Body of pancreas (tissue), 4 donors: ENCODE measurements around the gene GALNTL6. TPM values are rescaled to one million over a fixed set of nuclear protein-coding genes. Genes with fewer than 3 reads are reported as not detected.

Source experiments
- ATAC-seq: fragments of 150-250 bp; one replicate; pipeline ENCODE4 v1.9.1; 2016
- DNase-seq, 4 donors: peaks; one replicate each; pipeline ENCODE4 v3.0.0-alpha.2; 2019
- H3K27ac ChIP-seq, 4 donors: fragments of 200-600 bp; sonication (generic); 1 replicate in 3 of 4; 2 replicates in 1 of 4; pipeline versions ENCODE4 v1.5.1 to v1.6.1; 2016 to 2019; ENCODE audit warnings: mild to moderate bottlenecking in 1 of 4, mixed read lengths in 1 of 4, moderate library complexity in 1 of 4
- H3K27me3 ChIP-seq, 2 donors: fragments of 200-600 bp; sonication (generic); one replicate each; pipeline ENCODE4 v1.6.0; 2016; ENCODE audit warnings: mild to moderate bottlenecking in 1 of 2
- H3K36me3 ChIP-seq, 2 donors: fragments of 200-600 bp; sonication (generic); replicated peaks in 1 of 2; 2 replicates each; pipeline ENCODE4 v1.5.1; 2016; ENCODE audit warnings: low read depth in 2 of 2; ENCODE audit not compliant: insufficient read depth in 1 of 2
- H3K4me1 ChIP-seq: fragments of 200-600 bp; sonication (generic); one replicate; pipeline ENCODE4 v1.6.0; 2016
- H3K4me3 ChIP-seq, 2 donors: fragments of 200-600 bp; sonication (generic); 1 replicate in 1 of 2; 2 replicates in 1 of 2; pipeline ENCODE4 v1.5.1; 2016 to 2019
- H3K9me3 ChIP-seq, 3 donors: fragments of 200-600 bp; sonication (generic); 1 replicate in 2 of 3; 2 replicates in 1 of 3; pipeline ENCODE4 v1.5.1; 2016
- CTCF ChIP-seq, 7 experiments: fragments of 450-650 bp in 4 of 7; fragments of 200-600 bp in 3 of 7; sonication (generic) in 3 of 7; IDR thresholded peaks; one replicate each; pipeline ENCODE4 v1.5.1; 2016 to 2019; ENCODE audit warnings: antibody characterized with exemption in 7 of 7
- POLR2A ChIP-seq, 3 donors: fragments of 450-650 bp; IDR thresholded peaks; one replicate each; pipeline ENCODE4 v1.6.1; 2016; ENCODE audit warnings: antibody characterized with exemption in 3 of 3, mild to moderate bottlenecking in 2 of 3
- WGBS, 2 donors: methylation state at CpG; one replicate each; pipeline ENCODE4 v1.1.5; 2017; 5-methylcytosine and 5-hydroxymethylcytosine counted together
- intact Hi-C: fragments of 100-400 bp; cut with DNase I; formaldehyde crosslinking; loops from one replicate; pipeline ENCODE4 v1.15.1; 2023
- total RNA-seq, 2 donors: library from RNA; depleted of rRNA; stranded (reverse); fragments of >200 nt; gene quantifications; one replicate each; pipeline ENCODE4 v1.1.0, GENCODE V29; 2016

Gene GALNTL6
- total RNA-seq, 2 donors from 2014 or later: 0.26 TPM; not detected in 1

DNA sequence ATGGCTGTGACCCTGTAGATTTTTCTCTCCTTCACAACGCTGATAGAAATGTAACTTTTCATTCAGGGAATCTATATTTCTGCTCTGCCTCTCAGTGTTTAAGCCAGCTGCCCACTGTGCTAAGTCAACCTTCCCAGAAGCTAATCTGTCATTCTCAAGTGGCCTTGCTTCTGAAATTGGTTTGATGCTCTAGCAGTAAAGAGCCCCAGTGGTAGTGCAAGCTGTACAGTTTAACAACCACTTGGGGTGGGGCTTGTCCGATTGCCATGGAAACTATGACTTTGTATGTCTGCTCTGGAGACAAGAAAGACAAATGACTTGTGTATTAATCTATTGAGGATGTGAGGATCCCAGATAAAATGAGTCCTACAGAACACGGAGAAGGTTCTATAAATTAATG lies 734.5 kb downstream of the GALNTL6 start:
- Histone ChIP-seq H3K36me3 (no peaks in the 10 kb centered on the region), H3K9me3 (no peaks in the 10 kb centered on the region), H3K4me1 (no peaks in the 10 kb centered on the region), H3K27ac (no peak overlapping the region), H3K4me3 (no peak overlapping the region), H3K27me3 (no peaks in the 10 kb centered on the region)
- WGBS, 2 donors: 30 to 40% methylated on average over 3 of the region's 3 CpGs
- no peak for TF ChIP-seq CTCF (IDR thresholded peaks at IDR 0.05)
- TF ChIP-seq POLR2A (IDR thresholded peaks at IDR 0.05): no peak
- DNase-seq (no peak), ATAC-seq (no peak)
- intact Hi-C loops: no loop called here

- H3K27me3 ChIP-seq: no peaks in the 10 kb centered on the region
- no peak for DNase-seq
- TF ChIP-seq CTCF (IDR thresholded peaks at IDR 0.05): no peak
- no peak for TF ChIP-seq POLR2A (IDR thresholded peaks at IDR 0.05)
- ATAC-seq: no peak
- WGBS, 2 donors: 61 to 63% methylated on average over 1 of the region's 1 CpG
- H3K4me3 ChIP-seq: no peak overlapping the region
- no peak overlapping the region for H3K27ac ChIP-seq
- H3K4me1 ChIP-seq: no peaks in the 10 kb centered on the region
- intact Hi-C loops: no loop called here
- no peaks in the 10 kb centered on the region for H3K9me3 ChIP-seq
- no peaks in the 10 kb centered on the region for H3K36me3 ChIP-seq
These were observed 740.0 kb downstream of the GALNTL6 start for GRCh38 chr4:172553216-172553615.

DNA sequence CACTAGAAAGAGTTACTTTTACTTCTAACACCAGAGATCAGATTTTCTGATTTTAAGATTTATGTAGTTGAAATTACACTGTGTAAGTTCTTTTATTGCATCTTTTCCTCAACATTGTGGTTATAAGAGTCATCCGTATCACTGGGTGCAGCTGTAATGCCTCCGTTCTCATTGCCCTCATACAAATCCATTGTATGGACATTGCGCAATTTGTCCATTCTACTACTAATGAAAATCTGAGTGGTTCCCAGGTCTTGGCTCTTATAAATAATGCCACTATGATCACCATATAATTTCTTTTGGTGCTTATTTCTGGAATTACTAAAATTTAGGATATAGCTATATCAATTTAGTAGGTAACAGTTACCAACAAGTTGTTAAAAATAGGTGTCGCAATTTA lies 741.4 kb downstream of the GALNTL6 start:
- H3K27ac ChIP-seq: no peak overlapping the region
- 87 to 91% methylated on average over 4 of the region's 4 CpGs for WGBS, 2 donors

DNA sequence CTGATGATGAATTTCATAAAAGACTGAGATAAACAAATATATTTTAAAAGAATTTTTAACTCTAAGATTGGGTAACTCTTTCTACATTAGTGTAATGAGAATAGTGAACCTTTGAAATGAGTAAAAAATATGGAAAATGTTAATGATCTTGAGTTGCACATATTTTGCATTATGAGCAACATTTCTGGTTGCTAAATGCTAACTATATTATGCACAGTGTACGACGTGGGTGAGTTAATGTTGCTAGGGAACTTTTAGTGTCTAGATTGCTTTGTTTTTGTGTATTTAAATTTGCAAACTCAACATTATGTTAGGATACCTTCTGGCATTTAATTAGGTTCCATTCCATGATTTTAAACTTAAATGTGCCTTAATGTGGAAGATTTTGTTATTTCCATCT lies 742.5 kb downstream of the GALNTL6 start:
- no peaks in the 10 kb centered on the region for H3K36me3 ChIP-seq
- no peak for DNase-seq
- intact Hi-C loops: no loop called here
- no peaks in the 10 kb centered on the region for H3K27me3 ChIP-seq
- TF ChIP-seq CTCF (IDR thresholded peaks at IDR 0.05) (no peak), POLR2A (IDR thresholded peaks at IDR 0.05) (no peak)
- H3K4me1 ChIP-seq: no peaks in the 10 kb centered on the region
- no peak overlapping the region for H3K27ac ChIP-seq
- H3K9me3 ChIP-seq: no peaks in the 10 kb centered on the region
- WGBS, 2 donors: 63 to 71% methylated on average over 2 of the region's 2 CpGs
- no peak overlapping the region for H3K4me3 ChIP-seq
- no peak for ATAC-seq

More for the DNA sequence above, 741.4 kb downstream of the GALNTL6 start:
- TF ChIP-seq POLR2A (IDR thresholded peaks at IDR 0.05) (no peak), CTCF (IDR thresholded peaks at IDR 0.05) (no peak)
- intact Hi-C loops: no loop called here
- Histone ChIP-seq H3K4me1 (no peaks in the 10 kb centered on the region), H3K27me3 (no peaks in the 10 kb centered on the region), H3K36me3 (no peaks in the 10 kb centered on the region), H3K4me3 (no peak overlapping the region), H3K9me3 (no peaks in the 10 kb centered on the region)
- DNase-seq (no peak), ATAC-seq (no peak)

- intact Hi-C loops: no loop called here
- ATAC-seq (no peak), DNase-seq (no peak)
- Histone ChIP-seq H3K27ac (no peak overlapping the region), H3K9me3 (no peaks in the 10 kb centered on the region), H3K4me1 (no peaks in the 10 kb centered on the region), H3K4me3 (no peak overlapping the region), H3K27me3 (no peaks in the 10 kb centered on the region), H3K36me3 (no peaks in the 10 kb centered on the region)
- no peak for TF ChIP-seq POLR2A (IDR thresholded peaks at IDR 0.05)
- no peak for TF ChIP-seq CTCF (IDR thresholded peaks at IDR 0.05)
- 49 to 53% methylated on average over 2 of the region's 2 CpGs for WGBS, 2 donors
These were observed 760.7 kb downstream of the GALNTL6 start for GRCh38 chr4:172573899-172574298.
